DMS53 (cell line): ENCODE measurements around the gene KMT2E.
A peak's percentile ranks its signal among the peaks of the same experiment; 100 is the strongest.

Experiments
- DNase-seq: peaks from one replicate; lab custom pipeline; 2025; lab: John Stamatoyannopoulos, UW

KMT2E gene

DNA sequence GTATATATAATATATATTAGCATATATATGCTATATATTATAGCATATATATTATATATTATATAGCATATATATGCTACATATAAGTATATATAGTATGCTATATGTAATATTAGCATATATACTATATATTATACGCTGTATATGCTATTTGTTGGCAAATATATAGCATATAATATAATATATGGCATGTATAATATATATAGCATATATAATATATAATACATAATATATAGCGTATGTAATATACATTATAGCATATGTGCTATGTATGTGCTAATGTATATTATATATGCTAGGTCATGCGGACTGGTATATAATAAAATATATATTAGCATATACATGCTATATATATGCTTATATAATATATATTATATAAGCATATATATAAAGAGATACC is 72.8 kb downstream of the KMT2E start:
- DNase-seq, result no peak

DNA sequence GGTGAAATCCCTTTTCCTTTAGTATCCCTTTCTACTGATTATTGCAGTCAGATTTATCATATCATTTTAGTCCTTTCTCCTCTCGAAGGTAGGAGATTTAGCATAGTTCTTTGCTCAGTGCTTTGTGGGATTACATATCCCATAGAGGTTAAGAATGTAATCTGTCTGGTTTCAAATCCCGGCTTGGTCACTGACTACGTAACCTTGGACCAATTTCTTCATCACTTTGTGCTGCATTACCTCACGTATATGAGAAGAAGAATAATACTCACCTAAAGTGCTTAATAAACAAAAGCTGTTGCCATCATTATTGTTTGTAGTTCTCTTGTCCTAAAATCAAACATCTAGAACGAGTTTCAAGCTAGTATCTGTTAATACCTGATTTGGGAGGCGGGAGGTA is 74.0 kb downstream of the KMT2E start:
- DNase-seq, result no peak

DNA sequence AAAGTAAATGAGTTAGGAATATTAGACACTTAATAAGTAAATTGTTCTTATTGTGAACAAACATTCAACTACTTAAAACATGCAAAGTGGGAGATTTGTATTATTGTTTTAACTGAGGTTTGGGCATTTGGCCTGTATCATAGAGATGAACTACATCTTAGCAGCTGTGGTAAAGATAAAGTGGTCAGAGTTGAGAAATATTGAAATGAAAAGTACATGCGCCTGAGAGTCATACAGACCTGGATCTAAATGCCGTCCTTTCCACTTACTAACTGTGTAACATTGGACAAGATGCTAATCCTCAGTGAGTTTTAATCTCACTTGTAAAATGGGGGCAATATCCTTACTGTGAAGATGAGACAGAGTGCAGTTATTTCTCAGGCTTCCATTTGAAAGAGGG is 74.5 kb downstream of the KMT2E start:
- no peak for DNase-seq

DNA sequence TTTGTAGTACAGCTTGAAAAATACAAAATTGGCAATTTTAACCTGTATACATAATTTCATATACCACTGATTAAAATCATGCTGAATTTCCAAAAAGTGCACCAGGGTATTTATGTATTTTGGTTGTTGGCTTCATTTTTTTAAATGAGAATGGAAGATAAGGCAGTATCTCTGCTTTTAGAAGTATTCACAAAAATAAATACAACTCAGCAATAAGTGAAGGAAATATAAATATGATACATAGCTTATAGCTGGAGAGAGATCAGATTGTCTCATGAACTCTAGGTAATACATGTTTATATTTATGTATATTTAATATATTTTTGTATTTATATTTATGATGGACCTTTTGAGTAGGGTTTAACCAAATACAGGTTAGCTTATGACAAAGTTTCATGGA is 81.0 kb downstream of the KMT2E start:
- no peak for DNase-seq

DNA sequence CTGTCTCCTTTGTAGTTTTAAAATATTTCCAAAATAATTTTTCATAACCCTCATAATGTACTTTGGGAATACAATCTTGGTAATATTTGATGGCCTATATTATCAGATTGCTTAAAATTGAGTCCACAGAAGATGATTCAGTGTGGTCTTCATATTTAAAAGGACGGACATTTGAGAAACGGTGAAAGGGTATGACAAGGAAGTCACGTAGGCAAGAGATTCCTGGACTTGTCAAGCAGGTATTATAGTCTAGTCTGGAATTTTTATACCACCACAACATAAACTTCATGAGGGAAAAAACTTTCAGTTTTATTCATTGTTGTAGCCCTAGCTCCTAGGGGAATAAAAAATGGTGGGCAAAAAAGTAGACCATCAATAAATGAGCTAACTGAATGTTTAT is 82.3 kb downstream of the KMT2E start:
- no peak for DNase-seq

DNA sequence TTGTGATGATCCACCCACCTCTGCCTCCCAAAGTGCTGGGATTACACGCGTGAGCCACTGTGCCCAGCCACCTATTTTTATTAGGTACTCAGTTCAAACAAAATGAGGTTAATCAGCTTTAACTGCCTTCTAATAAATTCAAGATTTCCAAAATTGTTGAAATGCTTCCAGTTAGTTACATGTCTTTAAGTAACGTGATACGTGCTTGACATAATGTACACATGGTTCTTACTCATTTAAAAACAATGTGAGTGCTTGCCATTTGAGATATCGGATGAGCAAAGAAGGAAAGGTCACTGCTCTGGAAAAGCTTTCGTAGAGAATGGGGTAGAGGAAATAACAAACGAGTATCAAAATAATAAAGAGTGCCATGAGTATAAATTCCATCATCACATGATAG is 83.6 kb downstream of the KMT2E start:
- DNase-seq, result peak; percentile 68

DNA sequence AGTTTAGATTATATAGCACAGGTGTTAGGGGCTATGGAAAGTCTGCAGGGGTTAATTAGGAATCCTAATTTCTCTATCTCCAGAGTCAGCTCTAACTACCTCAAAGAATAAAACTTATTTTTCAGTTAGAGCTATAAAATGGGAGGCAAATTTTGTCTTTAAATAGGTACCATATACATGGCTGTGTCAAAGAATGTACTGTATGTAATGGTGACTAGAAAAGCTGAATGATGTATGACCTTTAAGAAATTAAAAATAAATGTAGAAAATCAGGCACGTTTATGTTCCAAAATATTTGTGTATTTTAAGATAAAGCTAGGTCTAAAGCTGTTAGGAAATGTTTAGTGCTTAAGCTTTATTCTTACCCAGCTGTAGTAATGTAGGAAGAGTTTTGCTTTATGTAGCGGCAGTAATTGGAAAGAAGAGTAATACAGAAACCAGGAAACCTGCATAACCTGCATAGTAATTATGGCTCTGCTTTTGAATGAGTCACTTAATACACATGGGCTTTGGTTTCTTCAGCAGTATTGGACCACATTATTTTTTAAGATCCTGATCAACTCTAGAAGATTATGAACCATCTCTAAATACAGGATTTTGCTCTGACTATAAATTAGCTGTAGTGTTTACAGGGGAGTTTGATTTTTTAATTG is 85.0 kb downstream of the KMT2E start:
- peak; percentile 30 for DNase-seq

DNA sequence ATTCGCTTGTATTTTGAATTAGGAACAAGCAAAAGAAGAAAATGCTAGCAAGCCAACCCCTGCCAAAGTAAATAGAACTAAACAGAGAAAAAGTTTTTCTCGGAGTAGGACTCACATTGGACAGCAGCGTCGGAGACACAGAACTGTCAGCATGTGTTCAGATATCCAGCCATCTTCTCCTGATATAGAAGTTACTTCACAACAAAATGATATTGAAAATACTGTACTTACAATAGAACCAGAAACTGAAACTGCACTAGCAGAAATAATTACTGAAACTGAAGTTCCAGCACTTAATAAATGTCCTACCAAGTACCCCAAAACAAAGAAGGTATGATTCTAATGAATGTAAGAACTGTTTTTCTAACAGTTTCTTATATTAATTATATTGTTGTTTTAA is 87.9 kb downstream of the KMT2E start:
- DNase-seq, result no peak

DNA sequence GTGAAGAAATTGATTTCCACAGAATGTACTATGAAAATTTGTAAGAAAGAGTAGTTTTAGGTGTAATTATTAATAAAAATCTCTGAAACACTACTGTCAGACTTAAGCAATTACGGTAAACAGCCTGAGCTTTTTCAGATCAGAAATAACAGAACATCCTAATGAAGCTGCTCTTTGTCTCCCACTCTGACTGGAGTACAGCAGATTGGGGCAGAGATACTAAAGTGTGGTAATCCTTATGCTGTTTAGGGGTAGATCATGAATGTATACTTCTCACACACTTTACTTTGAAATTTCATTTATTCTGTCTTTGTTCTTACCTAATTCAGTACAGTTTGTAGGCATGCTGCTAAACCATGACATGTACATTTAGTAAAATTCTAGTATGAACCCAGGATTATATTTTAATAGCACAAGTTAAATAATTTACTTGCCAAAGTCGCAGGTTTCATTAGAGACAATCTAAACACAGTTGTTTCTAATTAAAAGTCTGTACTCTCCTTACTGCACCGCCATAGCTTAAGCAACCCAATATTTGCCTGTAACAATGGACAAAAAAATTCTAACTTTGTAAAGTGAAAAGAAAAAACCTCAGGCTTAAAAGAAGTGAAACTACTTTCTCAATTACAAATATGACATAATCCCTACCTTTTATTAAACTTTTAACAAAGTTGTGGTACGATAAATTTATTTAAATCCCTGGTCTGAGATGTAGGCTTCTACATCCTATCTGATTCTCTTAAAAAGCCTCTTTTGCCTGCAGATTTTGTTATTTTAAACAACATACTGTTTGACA is 88.8 kb downstream of the KMT2E start:
- DNase-seq, result no peak

DNA sequence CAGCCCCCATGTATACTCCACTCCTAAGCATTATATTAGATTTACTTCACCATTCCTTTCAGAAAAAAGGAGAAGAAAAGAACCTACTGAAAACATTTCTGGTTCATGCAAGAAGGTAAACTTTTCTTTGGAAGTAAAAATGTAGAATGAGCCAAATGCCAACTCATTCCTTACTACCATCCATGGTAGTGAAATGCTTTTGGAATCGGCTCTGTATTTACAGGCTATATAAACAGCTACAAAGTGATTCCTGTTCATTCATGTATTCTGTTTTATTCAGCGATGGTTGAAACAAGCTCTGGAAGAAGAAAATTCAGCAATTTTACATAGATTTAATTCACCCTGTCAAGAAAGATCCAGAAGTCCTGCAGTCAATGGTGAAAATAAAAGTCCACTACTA is 91.6 kb downstream of the KMT2E start:
- DNase-seq, result no peak

DNA sequence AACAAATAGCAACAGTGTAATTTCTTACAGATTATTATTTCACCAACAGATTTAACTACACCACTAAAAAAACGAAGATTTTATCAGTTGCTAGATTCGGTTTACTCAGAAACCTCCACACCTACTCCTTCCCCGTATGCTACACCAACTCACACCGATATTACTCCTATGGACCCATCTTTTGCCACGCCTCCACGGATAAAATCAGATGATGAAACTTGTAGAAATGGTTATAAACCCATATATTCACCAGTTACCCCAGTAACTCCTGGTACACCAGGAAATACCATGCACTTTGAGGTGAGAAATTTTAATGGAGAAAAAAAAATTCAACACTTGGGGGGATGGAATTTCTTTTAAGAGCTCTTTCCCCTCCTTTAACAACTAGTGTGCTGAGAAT is 92.5 kb downstream of the KMT2E start:
- DNase-seq, result no peak

DNA sequence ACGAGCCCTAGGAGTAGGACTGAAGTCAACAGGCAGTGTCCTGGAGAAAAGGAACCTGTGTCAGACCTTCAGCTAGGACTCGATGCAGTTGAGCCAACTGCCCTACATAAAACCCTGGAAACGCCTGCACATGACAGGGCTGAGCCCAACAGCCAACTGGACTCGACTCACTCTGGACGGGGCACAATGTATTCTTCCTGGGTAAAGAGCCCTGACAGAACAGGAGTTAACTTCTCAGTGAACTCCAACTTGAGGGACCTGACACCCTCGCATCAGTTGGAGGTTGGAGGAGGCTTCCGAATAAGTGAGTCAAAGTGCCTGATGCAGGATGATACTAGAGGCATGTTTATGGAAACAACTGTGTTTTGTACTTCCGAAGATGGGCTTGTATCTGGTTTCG is 93.5 kb downstream of the KMT2E start:
- DNase-seq, result no peak

DNA sequence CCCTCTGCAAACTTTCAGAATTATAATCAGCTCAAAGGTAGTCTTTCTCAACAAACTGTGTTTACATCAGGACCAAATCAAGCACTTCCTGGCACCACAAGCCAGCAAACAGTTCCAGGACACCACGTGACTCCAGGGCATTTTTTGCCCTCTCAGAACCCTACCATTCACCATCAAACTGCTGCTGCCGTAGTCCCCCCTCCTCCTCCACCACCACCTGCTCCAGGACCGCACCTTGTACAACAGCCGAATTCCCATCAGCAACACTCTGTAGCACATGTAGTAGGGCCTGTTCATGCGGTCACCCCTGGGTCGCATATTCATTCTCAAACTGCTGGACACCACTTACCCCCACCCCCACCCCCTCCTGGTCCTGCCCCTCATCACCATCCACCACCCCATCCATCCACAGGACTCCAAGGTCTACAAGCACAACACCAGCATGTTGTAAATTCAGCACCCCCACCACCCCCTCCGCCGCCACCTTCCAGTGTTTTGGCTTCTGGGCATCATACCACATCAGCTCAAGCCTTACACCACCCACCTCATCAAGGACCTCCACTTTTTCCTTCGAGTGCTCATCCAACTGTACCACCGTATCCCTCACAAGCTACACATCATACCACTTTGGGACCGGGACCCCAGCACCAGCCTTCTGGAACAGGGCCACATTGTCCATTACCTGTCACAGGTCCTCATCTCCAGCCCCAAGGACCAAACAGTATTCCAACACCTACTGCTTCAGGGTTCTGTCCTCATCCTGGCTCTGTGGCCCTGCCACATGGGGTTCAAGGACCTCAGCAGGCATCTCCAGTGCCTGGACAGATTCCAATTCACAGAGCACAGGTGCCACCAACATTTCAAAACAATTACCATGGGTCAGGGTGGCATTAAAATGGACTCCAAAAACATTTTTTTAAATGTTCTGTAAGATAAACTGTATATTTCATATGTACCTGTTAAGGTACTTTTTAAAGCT is 98.7 kb downstream of the KMT2E start:
- DNase-seq, result no peak

DNA sequence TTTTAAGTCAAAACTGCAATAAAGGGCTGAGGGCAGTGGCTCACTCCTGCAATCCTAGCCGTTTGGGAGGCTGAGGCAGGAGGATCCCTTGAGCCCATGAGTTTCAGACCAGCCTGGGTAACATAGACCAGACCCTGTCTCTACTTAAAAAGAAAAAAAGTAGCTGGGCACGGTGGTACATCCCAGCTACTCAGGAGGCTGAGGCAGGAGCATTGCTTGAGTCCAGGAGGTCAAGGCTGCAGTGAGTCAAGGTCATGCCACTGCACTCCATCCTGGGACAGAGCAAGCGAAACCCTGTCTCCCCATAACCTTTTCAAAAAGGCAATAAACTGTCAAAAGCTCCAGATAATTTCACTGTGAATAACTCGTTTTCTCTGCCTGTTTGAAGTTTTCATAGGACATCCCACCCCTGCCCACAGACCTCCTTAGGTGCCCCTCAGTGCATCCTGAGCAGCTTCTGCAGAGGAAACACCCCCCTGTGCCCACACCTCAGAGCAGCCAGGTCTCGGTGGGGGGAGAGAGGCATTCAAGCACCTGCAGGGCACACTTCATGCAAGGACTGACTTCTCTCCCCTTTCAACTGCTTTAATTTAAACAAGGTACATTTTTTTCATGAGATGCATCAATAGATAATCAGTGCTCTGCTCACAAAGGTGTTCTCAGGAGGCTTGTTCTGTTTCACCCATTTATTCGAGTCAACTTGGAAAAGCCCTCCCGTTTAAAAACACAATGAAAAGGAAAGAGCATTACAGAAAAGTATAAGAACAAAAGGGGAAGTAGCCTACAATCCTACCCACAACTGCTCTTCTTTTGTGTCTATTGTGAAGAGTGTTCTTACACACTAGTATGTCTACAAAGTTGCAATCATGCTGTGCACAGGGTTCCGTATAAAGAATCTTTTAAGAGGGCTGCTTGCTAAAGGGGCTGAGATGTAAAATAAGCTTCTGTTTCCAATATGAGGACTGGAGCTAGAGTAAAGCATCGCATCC is 104.9 kb downstream of the KMT2E start:
- DNase-seq, result no peak

DNA sequence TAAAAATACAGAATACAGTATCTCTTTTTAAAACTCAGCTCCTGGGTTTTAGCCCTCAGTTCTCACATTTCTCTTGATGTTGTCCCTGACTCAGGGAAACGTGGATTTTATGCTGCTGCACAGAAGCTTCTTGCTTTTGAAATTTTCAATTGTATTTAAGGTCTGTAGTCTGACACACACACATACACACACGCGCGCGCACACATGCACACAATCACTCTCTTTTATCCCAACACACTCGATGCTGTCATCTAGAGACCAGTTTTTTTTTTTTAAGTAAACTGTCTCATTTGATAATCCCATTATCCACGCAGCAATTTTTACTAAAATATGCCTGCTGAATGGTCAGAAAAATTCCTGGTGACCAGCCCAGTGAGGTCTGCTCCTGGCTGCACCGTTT is 108.6 kb downstream of the KMT2E start:
- no peak for DNase-seq

DNA sequence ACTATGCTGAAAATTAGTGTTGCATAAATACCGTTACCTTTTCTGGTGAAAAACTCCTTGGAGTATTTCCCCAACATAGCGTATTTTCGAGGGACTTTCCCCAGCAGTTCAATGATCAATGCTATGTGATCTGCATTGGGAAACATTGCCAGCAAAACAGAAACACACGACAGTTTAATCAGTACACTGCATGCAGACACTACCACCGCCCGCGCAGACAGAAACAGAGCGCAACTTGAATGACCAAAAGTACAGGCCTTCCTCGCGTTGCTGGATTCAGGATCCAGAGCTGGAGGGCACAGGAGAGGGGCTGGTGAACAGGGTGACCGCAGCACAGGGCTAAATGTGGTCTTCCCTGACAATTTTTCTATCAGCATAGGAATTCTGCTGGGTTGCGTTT is 111.7 kb downstream of the KMT2E start:
- DNase-seq, result no peak

DNA sequence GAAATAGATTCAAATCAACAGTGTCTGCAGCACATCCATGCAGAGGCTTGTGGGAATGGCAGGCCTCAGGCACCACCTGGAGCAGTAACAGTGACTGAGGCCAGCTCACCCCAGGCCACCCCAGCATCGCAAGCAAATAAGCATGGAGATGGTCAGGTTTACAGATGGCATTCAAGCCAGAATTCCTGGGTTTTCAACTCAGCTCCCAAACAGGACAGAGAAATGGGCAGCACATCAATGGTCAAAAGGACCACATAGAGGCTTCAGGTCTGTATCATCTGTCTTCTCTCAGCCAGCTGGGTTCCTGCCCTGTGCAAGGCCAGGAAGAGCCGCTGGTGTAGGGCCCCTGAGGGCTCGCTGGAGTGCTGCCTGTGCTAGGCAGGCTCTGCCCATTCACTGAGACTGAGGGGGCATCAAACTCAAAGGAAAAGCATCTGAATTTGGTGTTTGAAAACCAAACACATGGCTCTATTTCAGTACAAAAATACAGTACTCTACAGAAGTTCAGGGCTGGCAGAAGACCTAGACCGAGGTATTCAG is 112.5 kb downstream of the KMT2E start:
- no peak for DNase-seq

DNA sequence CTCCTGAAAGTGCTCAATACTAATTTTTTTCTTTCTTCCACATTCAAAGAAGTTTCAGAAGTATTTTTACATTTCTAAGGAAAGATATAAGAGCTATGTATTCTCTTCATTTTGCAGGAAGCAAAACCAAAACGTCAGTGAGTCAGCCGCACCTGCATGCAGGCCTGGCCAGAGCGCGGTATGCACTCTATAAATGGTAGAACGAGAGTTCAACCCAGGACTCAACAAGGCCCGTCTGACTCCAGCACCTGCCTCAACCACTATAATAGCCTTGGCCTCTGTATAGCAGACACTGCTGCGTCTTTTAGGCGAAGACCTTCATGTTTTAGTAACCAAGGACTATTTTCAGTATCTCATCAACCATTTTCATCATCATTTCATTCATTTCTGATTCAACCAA is 113.2 kb downstream of the KMT2E start:
- no peak for DNase-seq

DNA sequence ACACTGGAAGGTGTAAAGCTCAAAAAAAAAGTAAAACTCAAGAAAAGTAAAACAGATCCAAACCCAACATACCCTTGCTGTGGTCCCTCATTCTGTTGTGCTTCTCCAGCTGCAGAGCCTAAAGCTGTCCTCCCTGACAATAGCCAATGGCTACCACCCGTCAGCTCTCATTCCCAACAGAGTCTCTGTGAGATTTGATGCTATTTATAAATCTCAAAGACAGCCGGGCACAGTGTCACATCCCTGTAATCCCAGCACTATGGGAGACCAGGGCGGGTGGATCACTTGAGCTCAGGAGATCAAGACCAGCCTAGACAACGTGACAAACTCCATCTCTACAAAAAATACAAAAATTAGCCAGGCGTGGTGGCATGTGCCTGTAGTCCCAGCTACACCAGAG is 116.0 kb downstream of the KMT2E start:
- DNase-seq, result no peak

DNA sequence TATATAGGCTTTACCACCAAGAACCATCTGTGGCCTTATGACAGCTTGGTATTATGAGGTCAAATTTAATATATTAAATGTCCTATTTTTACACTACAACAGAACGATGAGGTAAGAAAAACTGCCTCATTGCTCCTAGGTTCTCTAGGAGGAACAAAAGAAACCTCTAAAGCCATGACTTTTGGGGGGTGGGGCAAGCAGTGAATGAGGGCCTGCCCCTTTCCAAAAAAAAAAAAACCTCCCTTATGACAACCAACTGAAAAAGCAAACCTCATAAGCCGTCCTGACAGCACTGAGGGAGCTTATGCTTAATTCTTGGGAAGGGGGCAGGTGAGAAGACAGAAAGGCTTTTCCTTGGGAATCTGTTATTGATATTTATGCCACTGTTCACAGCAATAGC is 116.6 kb downstream of the KMT2E start:
- no peak for DNase-seq

DNA sequence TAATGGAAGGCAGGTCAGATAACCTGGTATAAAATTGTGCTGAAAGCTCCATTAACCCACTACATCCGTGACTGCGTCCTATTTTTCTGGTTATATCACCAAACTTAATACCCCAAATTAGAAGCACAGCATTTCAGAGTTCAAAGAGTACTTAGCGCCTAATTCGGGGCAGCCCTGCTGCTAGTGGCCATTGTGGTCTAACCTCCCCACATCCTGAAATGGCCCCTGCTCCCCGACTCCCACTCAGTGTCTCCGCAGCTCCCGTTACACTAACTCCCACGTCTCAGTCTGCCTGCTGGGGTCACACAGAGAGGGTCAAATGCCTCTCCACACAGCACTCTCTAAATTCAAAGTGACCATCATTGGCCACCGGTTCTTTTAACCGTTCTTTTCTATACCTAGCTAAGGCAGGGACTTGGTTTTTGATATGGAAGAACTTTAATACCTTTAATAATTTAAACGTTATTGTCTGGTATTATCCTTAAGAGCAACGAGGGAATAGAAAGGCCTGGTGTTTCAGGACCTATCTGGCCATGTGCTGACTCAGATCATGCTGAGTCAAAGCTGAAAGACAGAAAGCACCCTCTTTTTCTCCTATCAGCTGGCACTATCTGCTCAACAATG is 117.1 kb downstream of the KMT2E start:
- DNase-seq, result no peak
